Subcutaneous abdominal adipose tissue (tissue), 5 donors: ENCODE data around the gene CENPF.

Experiments
- H3K27ac ChIP-seq: one replicate; pipeline ENCODE4 v1.7.0; 2013; ENCODE audit warnings: low read depth, mild to moderate bottlenecking, inconsistent platforms, low read length, moderate library complexity
- H3K27me3 ChIP-seq, 5 donors: one replicate each; pipeline ENCODE4 v1.7.0; 2013; ENCODE audit warnings: low read length in 5 of 5, inconsistent platforms in 1 of 5; ENCODE audit not compliant: control insufficient read depth in 5 of 5, insufficient read depth in 4 of 5
- H3K36me3 ChIP-seq, 5 donors: one replicate each; pipeline ENCODE4 v1.7.0; 2013; ENCODE audit warnings: low read length in 5 of 5; ENCODE audit not compliant: control insufficient read depth in 5 of 5, insufficient read depth in 5 of 5
- H3K4me1 ChIP-seq, 5 donors: one replicate each; pipeline ENCODE4 v1.7.0; 2013; ENCODE audit warnings: low read length in 5 of 5, mild to moderate bottlenecking in 3 of 5, moderate library complexity in 1 of 5; ENCODE audit not compliant: control insufficient read depth in 5 of 5, insufficient read depth in 5 of 5
- H3K4me3 ChIP-seq, 5 donors: one replicate each; pipeline ENCODE4 v1.7.0; 2013; ENCODE audit warnings: low read length in 5 of 5, low read depth in 1 of 5
- H3K9ac ChIP-seq, 5 donors: one replicate each; pipeline ENCODE4 v1.7.0; 2013; ENCODE audit warnings: low read length in 5 of 5, mild to moderate bottlenecking in 4 of 5, moderate library complexity in 3 of 5
- H3K9me3 ChIP-seq, 5 donors: one replicate each; pipeline ENCODE4 v1.7.0; 2013; ENCODE audit warnings: low read length in 5 of 5; ENCODE audit not compliant: control insufficient read depth in 5 of 5
- donor health status: healthy.
- donor health status: healthy.
- donor health status: healthy.
- donor health status: healthy.
- donor health status: healthy.

Gene CENPF

DNA sequence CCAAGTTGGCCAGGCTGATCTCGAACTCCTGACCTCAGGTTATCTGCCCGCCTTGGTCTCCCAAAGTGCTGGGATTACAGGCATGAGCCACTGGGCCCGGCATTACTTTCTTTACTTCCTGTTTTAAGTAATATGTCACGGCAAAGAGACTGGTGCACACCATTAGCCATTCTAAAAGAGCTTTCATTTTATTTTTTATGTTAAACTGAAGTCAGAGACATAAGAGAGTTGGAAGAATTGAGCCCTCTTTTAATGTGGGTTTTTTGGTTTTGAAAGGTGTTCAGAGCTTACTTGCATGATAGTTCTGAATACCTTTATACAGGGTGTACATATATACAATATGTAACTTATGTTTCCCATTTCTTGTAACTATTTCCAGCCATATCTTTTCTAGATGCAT lies 14.3 kb downstream of the CENPF start:
- no peaks in the 10 kb centered on the region for H3K36me3 ChIP-seq
- H3K4me3 ChIP-seq = no peak overlapping the region
- H3K27ac ChIP-seq = no peak overlapping the region
- H3K27me3 ChIP-seq = no peaks in the 10 kb centered on the region
- H3K4me1 ChIP-seq = no peaks in the 10 kb centered on the region
- no peaks in the 10 kb centered on the region for H3K9me3 ChIP-seq
- no peak overlapping the region for H3K9ac ChIP-seq

DNA sequence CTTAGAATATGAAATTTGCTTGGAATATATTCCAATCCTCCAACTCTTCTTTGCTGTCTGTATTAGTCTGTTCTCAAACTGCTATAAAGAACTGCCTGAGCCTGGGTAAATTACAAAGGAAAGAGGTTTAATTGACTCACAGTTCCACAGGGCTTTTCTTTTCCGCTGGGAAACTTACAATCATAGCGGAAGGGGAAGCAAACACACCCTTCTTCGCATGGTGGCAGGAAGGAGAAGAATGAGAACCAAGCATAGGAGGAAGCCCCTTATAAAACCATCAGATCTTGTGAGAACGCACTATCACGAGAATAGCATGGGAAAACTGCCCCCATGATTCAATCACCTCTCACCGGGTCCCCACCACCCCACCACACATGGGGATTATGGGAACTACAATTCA lies 14.8 kb downstream of the CENPF start:
- no peak overlapping the region for H3K4me3 ChIP-seq
- no peaks in the 10 kb centered on the region for H3K4me1 ChIP-seq
- no peaks in the 10 kb centered on the region for H3K36me3 ChIP-seq
- no peak overlapping the region for H3K9ac ChIP-seq
- no peak overlapping the region for H3K27ac ChIP-seq
- H3K27me3 ChIP-seq = no peaks in the 10 kb centered on the region
- H3K9me3 ChIP-seq = no peaks in the 10 kb centered on the region

DNA sequence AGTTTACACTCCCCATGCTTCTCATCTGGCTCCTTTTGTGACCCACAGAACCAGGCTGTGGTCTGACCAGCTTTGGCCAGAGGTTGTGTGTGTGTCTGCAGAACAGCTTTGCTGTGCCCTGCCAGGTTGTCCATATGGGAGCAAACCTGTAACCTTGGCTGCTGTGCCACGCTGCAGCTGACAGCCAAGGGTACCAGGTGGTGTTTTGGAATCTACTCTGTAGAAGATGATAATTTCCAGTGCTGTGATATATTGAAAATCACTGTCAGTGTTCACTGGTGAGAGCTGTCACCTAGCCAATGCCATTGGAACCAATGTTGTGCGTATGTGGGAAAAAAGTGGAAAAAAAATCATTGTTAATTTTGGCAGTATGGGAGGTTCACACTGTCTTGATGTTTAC lies 18.2 kb downstream of the CENPF start:
- Histone ChIP-seq H3K27ac (no peak overlapping the region), H3K9ac (no peak overlapping the region), H3K27me3 (no peaks in the 10 kb centered on the region), H3K4me3 (no peak overlapping the region), H3K36me3 (no peaks in the 10 kb centered on the region), H3K9me3 (no peaks in the 10 kb centered on the region), H3K4me1 (no peaks in the 10 kb centered on the region)

DNA sequence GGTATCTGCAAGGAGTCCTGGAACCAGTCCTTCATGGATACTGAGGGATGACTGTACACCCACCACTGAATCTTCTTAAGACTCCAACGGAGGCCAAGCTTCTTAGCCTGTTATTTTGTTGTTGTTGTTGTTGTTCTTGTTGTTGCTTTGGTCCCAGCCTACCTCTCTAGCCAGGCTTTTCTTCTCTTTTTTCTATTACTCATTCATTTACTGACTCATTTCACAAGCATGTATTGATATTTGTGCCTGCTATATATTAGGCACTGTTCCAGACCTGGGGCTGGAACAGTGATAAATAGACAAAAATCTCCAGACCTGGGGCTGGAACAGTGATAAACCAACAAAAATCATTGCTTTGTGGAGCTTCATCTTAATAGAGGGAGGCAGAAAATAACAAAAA lies 20.4 kb downstream of the CENPF start:
- H3K9me3 ChIP-seq = no peaks in the 10 kb centered on the region
- H3K4me1 ChIP-seq = no peaks in the 10 kb centered on the region
- H3K9ac ChIP-seq = no peak overlapping the region
- no peak overlapping the region for H3K4me3 ChIP-seq
- no peaks in the 10 kb centered on the region for H3K27me3 ChIP-seq
- no peaks in the 10 kb centered on the region for H3K36me3 ChIP-seq
- H3K27ac ChIP-seq = no peak overlapping the region

DNA sequence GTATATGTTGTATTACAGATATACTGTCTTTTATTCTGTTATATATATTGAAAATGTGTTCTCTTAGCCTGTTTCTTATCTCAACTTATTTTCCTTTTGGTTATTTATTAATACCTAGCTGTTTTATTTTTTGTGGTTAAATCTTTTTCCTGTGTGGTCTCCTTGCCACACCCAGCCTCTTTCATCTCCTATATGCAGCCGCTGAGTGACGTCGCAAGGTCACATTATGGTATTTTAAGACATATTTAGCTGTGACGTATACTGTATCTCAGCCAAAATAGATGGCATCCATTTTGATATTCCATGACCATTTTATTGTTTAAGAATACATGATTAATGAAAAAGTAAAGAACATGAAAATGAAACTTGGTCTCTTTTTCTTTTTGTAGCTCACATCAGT lies 29.1 kb downstream of the CENPF start:
- Histone ChIP-seq H3K9ac (no peak overlapping the region), H3K36me3 (no peaks in the 10 kb centered on the region), H3K27ac (no peak overlapping the region), H3K9me3 (no peaks in the 10 kb centered on the region), H3K4me1 (no peaks in the 10 kb centered on the region), H3K4me3 (no peak overlapping the region), H3K27me3 (no peaks in the 10 kb centered on the region)

DNA sequence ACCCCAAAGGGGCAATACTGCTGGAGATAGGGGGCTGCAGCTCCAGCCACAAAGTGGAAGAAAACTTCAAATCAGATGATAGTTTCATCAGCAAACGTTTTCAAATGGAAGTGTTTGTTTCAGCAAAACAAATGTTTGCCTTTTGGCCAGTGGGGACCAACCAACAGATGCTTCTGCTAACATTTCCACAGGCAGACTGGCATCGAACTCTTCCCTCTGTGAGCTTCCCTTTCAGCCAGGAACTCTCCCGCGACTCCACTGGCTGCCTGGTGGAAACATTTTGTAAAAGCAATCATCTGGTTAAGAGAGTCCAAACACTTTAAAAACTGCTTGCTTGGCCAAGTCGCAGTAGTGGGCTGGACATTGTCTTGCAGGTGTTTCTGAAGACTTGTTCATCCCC lies 30.7 kb downstream of the CENPF start:
- Histone ChIP-seq H3K4me3 (no peak overlapping the region), H3K9me3 (no peaks in the 10 kb centered on the region), H3K36me3 (no peaks in the 10 kb centered on the region)

DNA sequence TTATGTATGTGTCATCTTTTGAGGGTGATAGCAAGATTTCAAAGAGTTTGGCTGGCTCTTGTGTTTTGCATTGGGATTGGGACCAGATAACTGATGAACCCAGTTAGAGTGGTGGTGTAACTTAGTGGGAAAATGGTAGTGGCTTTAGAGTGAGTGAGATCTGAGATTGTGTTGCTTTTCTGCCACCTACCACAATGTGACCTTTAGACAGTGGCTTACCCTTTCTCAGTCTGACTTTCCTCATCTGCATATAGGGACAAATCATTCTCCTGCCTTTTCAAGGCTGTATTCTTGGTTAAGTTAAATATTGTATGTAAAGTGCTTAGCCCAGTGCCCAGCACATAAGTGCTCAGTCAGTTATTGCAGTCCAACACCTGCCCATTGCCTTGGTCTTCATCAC lies 31.3 kb downstream of the CENPF start:
- Histone ChIP-seq H3K4me3 (no peak overlapping the region), H3K36me3 (no peaks in the 10 kb centered on the region), H3K4me1 (no peaks in the 10 kb centered on the region), H3K27ac (no peak overlapping the region), H3K9ac (no peak overlapping the region), H3K9me3 (no peaks in the 10 kb centered on the region), H3K27me3 (no peaks in the 10 kb centered on the region)

More for the DNA sequence above, 30.7 kb downstream of the CENPF start:
- H3K9ac ChIP-seq = no peak overlapping the region
- H3K27ac ChIP-seq = no peak overlapping the region
- H3K4me1 ChIP-seq = no peaks in the 10 kb centered on the region
- H3K27me3 ChIP-seq = no peaks in the 10 kb centered on the region

DNA sequence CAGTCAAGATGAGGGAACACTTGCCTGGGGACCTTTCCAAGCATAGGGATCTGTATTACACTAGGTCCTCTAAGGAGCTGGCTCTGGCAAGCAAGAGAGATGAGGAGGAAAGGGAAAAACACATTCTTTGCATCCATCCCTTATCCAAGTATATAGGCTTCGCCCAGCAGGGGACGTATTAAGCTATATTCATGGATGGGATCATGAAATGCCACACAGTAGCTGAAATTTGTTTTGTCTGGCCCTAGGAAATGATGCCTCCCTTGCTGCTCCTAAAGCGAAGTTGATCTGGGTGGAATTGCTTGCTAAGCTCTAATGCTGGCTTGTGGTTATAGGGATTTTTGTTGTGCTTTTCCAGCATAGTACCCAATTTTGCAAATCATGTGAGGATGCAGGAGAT lies 32.1 kb downstream of the CENPF start:
- Histone ChIP-seq H3K4me1 (no peaks in the 10 kb centered on the region), H3K9ac (no peak overlapping the region), H3K27me3 (no peaks in the 10 kb centered on the region), H3K27ac (no peak overlapping the region), H3K9me3 (no peaks in the 10 kb centered on the region), H3K36me3 (no peaks in the 10 kb centered on the region), H3K4me3 (no peak overlapping the region)

DNA sequence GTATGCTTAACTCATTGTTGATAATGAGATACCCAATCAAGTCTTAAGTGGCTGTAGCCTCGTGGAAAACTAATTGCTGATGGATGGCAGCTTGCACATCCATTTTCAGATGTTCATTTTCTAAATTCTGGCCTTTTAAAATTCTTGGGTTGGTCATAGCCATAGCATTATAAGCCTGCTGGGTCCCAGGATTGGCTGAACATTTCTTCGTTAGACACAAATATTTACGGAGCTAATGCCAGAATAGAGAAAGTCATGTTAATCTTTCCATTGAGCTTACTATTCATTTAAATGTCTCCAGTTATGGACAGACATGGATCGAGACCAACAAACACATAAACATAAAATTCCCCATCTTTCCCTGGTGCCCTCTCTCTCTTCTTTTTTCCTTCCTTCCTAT lies 32.5 kb downstream of the CENPF start:
- Histone ChIP-seq H3K9ac (no peak overlapping the region), H3K9me3 (no peaks in the 10 kb centered on the region), H3K4me3 (no peak overlapping the region), H3K27ac (no peak overlapping the region), H3K27me3 (no peaks in the 10 kb centered on the region), H3K4me1 (no peaks in the 10 kb centered on the region), H3K36me3 (no peaks in the 10 kb centered on the region)

DNA sequence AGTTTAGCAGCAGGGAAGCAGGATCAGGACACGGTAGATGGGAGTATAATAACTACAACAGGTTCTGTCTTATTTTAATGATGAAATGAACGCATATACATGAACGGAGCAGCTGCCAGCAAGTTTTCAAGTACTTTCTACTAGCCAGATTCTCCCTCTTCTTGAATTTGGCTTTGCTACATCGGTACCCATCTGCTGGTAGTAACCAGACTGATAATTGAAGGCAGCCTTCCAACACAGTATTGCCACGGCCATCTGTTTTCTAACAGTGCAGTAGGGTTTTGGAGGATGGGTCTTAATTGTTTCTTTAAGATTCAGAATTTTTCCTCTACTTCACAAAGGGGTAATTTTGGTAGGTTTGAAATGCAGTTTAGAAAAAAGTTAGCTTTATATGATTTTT lies 33.4 kb downstream of the CENPF start:
- no peaks in the 10 kb centered on the region for H3K27me3 ChIP-seq
- no peak overlapping the region for H3K27ac ChIP-seq
- H3K9me3 ChIP-seq = no peaks in the 10 kb centered on the region
- no peak overlapping the region for H3K4me3 ChIP-seq
- no peaks in the 10 kb centered on the region for H3K4me1 ChIP-seq
- H3K36me3 ChIP-seq = no peaks in the 10 kb centered on the region
- H3K9ac ChIP-seq = no peak overlapping the region

DNA sequence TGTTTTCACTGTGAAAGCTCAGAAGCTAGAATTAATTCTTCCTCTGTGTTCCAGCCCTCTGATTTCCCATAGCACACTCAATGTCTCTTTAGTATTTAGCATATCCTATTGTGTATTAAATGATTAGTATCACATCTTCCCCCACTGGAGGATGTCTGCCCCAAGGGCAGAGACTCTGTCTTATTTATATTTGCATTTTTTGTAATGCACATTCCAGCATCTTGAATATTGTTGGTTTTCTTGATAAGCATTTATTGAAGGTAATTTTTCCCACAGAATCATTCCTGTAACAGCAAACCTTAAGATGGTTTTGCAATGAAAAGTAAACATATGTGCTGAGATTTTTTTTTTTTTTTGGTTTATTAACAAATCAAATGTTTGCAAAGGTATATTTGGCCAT lies 34.1 kb downstream of the CENPF start:
- no peak overlapping the region for H3K27ac ChIP-seq
- H3K4me3 ChIP-seq = no peak overlapping the region
- no peak overlapping the region for H3K9ac ChIP-seq
- no peaks in the 10 kb centered on the region for H3K4me1 ChIP-seq
- H3K27me3 ChIP-seq = no peaks in the 10 kb centered on the region
- H3K36me3 ChIP-seq = no peaks in the 10 kb centered on the region
- no peaks in the 10 kb centered on the region for H3K9me3 ChIP-seq
